ENCODE measurements around the gene TRIM10. TPM values are rescaled to one million over a fixed set of nuclear protein-coding genes. Genes with fewer than 3 reads are reported as not detected.

Gene TRIM10
- total and polyA plus RNA-seq, 12 donors = not detected

DNA sequence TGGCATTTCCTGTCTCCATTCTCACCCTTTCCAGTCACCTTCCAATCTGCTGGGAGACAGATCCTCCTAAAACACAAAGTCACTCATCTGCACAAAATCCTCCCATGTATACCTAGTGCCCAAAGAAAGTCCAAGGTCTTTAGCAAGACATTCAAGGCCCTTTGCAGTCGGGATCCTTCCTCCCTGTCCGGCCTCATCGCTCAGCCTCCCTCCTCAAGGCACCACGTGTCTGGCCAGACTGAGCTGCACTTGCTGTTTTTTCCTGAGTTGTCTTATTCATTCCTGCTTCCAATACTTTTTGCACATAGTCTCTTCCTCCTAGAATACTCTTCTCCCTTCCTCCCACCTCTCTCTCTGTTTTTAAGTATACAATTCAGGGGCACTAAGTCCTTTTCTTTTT is 3.7 kb upstream of the TRIM10 start:
- TF ChIP-seq, protein P1, sequence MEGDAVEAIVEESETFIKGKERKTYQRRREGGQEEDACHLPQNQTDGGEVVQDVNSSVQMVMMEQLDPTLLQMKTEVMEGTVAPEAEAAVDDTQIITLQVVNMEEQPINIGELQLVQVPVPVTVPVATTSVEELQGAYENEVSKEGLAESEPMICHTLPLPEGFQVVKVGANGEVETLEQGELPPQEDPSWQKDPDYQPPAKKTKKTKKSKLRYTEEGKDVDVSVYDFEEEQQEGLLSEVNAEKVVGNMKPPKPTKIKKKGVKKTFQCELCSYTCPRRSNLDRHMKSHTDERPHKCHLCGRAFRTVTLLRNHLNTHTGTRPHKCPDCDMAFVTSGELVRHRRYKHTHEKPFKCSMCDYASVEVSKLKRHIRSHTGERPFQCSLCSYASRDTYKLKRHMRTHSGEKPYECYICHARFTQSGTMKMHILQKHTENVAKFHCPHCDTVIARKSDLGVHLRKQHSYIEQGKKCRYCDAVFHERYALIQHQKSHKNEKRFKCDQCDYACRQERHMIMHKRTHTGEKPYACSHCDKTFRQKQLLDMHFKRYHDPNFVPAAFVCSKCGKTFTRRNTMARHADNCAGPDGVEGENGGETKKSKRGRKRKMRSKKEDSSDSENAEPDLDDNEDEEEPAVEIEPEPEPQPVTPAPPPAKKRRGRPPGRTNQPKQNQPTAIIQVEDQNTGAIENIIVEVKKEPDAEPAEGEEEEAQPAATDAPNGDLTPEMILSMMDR (IDR thresholded peaks at IDR 0.05) = no peak
- WGBS, 2 donors = 80 to 82% methylated on average over 4 of the region's 4 CpGs
- no peak for ATAC-seq
- no peak for DNase-seq
- peaks cover 0 to 55% (median 30%) of the 10 kb centered on the region in 7 donors for H3K27me3 ChIP-seq
- intact Hi-C loops (cut with DNase I) = loop anchor here in 1 of 10 donors (5.0 kb wide), 1 partner anchor 62 kb away; no protein-coding TSS in a partner anchor
- H3K27ac ChIP-seq = no peak overlapping the region
- H3K4me3 ChIP-seq = no peak overlapping the region
- H3K9me3 ChIP-seq = no peaks in the 10 kb centered on the region
- no peaks in the 10 kb centered on the region for H3K36me3 ChIP-seq
- peaks cover 0 to 5% (median 0%) of the 10 kb centered on the region in 9 donors for H3K4me1 ChIP-seq

DNA sequence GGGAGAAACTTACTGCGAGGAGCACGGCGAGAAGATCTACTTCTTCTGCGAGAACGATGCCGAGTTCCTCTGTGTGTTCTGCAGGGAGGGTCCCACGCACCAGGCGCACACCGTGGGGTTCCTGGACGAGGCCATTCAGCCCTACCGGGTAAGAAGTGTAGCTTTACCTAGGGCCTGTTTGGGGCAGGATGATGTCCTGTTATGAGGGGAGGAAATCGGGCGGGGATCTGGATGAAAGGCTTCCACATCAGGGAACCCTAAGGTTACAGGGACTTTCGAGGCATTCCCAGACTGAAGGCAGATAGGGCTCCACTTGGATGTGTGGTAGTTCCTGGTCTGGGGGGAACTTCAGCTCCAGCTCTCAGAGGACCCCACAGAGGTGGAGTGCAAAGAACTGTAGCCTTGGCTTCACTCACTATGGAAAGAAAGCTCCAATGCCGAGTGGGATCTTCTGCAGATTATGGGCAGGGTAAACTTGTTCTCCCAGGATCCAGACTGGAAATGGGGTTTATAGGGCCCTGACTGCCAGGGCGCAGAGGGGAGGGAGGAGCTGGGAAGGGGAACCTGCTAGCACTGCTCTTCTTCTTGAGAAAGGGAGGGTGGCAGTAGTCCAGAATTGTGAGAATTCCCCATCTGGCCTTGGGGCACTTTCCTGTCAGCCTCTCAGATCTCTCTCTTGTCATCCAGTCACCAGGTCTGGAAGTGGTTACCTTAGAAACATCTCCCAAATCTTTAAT is 3.1 kb upstream of the TRIM10 start:
- H3K27me3 ChIP-seq = peaks cover 0 to 48% (median 30%) of the 10 kb centered on the region in 7 donors
- 90 to 95% methylated on average over 16 of the region's 16 CpGs for WGBS, 2 donors
- ATAC-seq (no peak), DNase-seq (no peak)
- no peak overlapping the region for H3K27ac ChIP-seq
- H3K4me3 ChIP-seq = no peak overlapping the region
- H3K4me1 ChIP-seq = peaks cover 0 to 5% (median 0%) of the 10 kb centered on the region in 9 donors
- intact Hi-C loops (cut with DNase I) = no loop called here
- TF ChIP-seq, protein P1 (IDR thresholded peaks at IDR 0.05) = no peak
- no peaks in the 10 kb centered on the region for H3K36me3 ChIP-seq
- no peaks in the 10 kb centered on the region for H3K9me3 ChIP-seq

DNA sequence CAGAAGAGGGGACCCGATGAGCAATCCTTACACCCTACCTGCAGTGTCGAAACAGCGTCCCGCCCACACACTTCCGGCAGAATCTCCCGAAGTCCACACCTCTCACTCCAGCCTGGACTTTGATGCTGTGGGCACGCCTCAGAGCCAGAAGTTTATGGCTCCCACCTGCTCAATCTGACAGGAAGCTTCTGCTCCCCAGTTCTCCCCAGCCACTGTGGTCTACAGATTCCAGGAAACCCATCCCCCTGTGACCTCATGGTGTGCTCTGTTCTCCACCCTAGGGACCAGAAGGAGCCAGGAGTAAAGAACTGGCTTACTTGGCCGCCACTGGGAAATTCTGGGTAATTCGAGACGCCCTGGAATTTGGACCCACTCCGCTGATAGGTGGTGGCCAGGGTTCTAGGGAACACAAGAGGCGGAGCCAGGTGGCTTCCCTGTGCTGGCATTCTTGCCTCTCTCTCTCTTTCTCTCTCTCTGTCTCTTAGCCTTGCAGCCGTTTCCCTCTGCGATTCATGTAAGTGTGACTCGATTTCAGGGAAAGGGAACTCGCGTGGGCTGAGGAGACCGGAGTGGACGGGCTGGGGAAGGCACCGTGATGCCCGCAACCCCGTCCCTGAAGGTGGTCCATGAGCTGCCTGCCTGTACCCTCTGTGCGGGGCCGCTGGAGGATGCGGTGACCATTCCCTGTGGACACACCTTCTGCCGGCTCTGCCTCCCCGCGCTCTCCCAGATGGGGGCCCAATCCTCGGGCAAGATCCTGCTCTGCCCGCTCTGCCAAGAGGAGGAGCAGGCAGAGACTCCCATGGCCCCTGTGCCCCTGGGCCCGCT is 2.3 kb upstream of the TRIM10 start, which contains the start of gene TRIM15:
Gene TRIM15, plus strand, starts transcription at position 457 of the 828 bp plus-strand sequence. Its CDS starts 139 bp downstream, at position 596.
- intact Hi-C loops (cut with DNase I) = no loop called here
- Histone ChIP-seq H3K4me3 (no peak within 1 kb of the TSS), H3K27ac (no peak within 1 kb of the TSS), H3K4me1 (peaks cover 0 to 5% (median 0%) of the 10 kb centered on the region in 9 donors), H3K36me3 (no peaks in the 10 kb centered on the region), H3K27me3 (peaks cover 0 to 41% (median 25%) of the 10 kb centered on the region in 7 donors), H3K9me3 (no peaks in the 10 kb centered on the region)
- DNase-seq (no peak), ATAC-seq (no peak)
- WGBS, 2 donors = 77 to 79% methylated on average over 31 of the region's 31 CpGs
- TF ChIP-seq, protein P1 (IDR thresholded peaks at IDR 0.05) = no peak

DNA sequence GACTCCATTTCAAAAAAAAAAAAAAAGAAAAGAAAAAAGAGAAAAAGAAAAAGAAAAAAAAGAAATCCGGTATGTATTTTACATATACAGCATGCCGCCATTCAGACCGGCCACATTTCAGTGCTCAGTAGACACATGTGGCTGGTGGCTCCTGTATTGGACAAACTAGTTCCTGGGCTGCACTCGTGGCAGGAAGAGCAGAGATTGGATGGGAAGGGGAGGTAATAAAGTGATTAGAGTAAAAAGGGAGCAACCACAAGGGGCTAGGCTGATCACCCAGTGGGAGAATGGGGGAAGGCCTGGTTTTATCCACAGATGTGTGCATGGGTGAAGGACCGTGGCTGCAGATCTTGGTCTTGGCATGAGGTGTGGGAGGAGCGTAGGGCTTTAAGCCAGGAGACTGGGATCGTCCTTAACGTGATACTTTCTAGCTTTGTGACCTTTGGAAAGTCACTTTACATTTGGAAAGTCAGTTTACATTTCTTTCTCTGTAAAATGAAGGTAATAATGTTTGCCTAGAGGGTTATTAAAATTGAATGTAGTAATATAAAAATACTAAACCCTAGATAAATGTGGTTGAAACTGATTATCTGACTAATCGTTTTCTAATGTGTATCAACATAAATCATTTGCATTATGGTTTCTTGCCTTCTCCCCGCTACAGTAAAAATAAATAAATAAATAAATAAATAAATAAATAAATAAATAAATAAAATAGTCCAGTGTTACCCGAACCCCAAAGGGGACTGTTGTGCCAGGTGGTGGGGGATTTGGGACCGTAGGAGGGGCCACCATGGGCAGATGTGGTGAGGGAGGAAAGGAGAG is 1.5 kb upstream of the TRIM10 start:
- no peak for ATAC-seq
- 82 to 84% methylated on average over 12 of the region's 12 CpGs for WGBS, 2 donors
- H3K4me3 ChIP-seq = no peak overlapping the region
- intact Hi-C loops (cut with DNase I) = no loop called here
- H3K4me1 ChIP-seq = peaks cover 0 to 8% (median 0%) of the 10 kb centered on the region in 9 donors
- no peak overlapping the region for H3K27ac ChIP-seq
- no peaks in the 10 kb centered on the region for H3K9me3 ChIP-seq
- no peak for DNase-seq
- TF ChIP-seq, protein P1 (IDR thresholded peaks at IDR 0.05) = no peak
- H3K27me3 ChIP-seq = peaks cover 0 to 32% (median 17%) of the 10 kb centered on the region in 7 donors
- no peaks in the 10 kb centered on the region for H3K36me3 ChIP-seq

Data from heart right ventricle (tissue), 16 donors.